GM06990 (cell line): ENCODE measurements around the gene LUC7L.

Experiments
- DNase-seq: peaks from one replicate; pipeline ENCODE4 v3.0.0-alpha.2; 2011; ENCODE audit not compliant: insufficient read length; ENCODE audit errors: extremely low read depth
- H3K27me3 ChIP-seq: replicated peaks from 2 replicates; pipeline ENCODE4 v1.6.0; 2011; ENCODE audit warnings: low read length; ENCODE audit not compliant: control insufficient read depth, insufficient read depth
- H3K36me3 ChIP-seq: 2 replicates; pipeline ENCODE4 v1.5.1; 2011; ENCODE audit warnings: low read length; ENCODE audit not compliant: control insufficient read depth, insufficient read depth
- H3K4me3 ChIP-seq: replicated peaks from 2 replicates; pipeline ENCODE4 v1.5.1; 2011; ENCODE audit warnings: low read depth, mild to moderate bottlenecking, control low read depth, low read length
- CTCF ChIP-seq: IDR thresholded peaks from 2 replicates; pipeline ENCODE4 v1.5.1; 2011; ENCODE audit warnings: low read length, control low read depth, mild to moderate bottlenecking, inconsistent platforms; ENCODE audit not compliant: insufficient read depth, poor library complexity, severe bottlenecking

The LUC7L gene

GRCh38 chr16:181565-182021 lies 47.7 kb downstream of the LUC7L start:
- TF ChIP-seq CTCF = peak; percentile 84
- H3K4me3 ChIP-seq = no peak overlapping the region
- peaks cover 2% of the 10 kb centered on the region; the same call in 1 of the 2 replicates for H3K27me3 ChIP-seq
- peaks cover 3% of the 10 kb centered on the region for H3K36me3 ChIP-seq
- DNase-seq = no peak

GRCh38 chr16:180681-181564 lies 48.3 kb downstream of the LUC7L start:
- Histone ChIP-seq H3K4me3 (no peak overlapping the region), H3K36me3 (peaks cover 3% of the 10 kb centered on the region), H3K27me3 (peaks cover 2% of the 10 kb centered on the region; the same call in 1 of the 2 replicates)
- no peak for TF ChIP-seq CTCF
- peak; percentile 85 for DNase-seq

- no peak within 1 kb of the TSS for H3K4me3 ChIP-seq
- no peak for TF ChIP-seq CTCF
- DNase-seq = no peak
- H3K27me3 ChIP-seq = peaks cover 2% of the 10 kb centered on the region; the same call in 1 of the 2 replicates
- no peaks in the 10 kb centered on the region; the same call in 1 of the 2 replicates for H3K36me3 ChIP-seq
Observed at GRCh38 chr16:180101-180675, 49.1 kb downstream of the LUC7L start, which contains the start of gene HBQ1. HBQ1 (plus strand) TSS chr16:180459; CDS start chr16:180487, 28 bp downstream.

GRCh38 chr16:179211-180092 lies 49.8 kb downstream of the LUC7L start:
- TF ChIP-seq CTCF = no peak
- no peak for DNase-seq
- Histone ChIP-seq H3K27me3 (peaks cover 2% of the 10 kb centered on the region; the same call in 1 of the 2 replicates), H3K4me3 (no peak overlapping the region), H3K36me3 (no peaks in the 10 kb centered on the region; the same call in 1 of the 2 replicates)

- no peak overlapping the region for H3K4me3 ChIP-seq
- H3K36me3 ChIP-seq = no peaks in the 10 kb centered on the region
- peaks cover 2% of the 10 kb centered on the region; the same call in 1 of the 2 replicates for H3K27me3 ChIP-seq
- TF ChIP-seq CTCF = no peak
- DNase-seq = no peak
Observed at GRCh38 chr16:178668-179015, 50.6 kb downstream of the LUC7L start.
